Stimulated activated naive CD8-positive, alpha-beta T cell treated with anti-CD3 and anti-CD28 coated beads, Interleukin-15, amount 100 ng/mL, for 72 hours (primary cell): Measurements from ENCODE around the gene PGM5.
"Not testable (repeated sequence)": the region's sequence is repeated elsewhere in the genome, so short reads cannot be mapped to it uniquely, and the experiment has no call there.

ENCODE experiments used
- ATAC-seq: fragments of 150-1000 bp; cut with Tn5 transposase; 2 replicates; pipeline ENCODE4 v1.10.0; 2021; ENCODE audit warnings: mild to moderate bottlenecking, moderate library complexity
- DNase-seq, 2 donors: peaks; one replicate each; pipeline ENCODE4 v3.0.0; 2021 to 2022
- H3K27ac Mint-ChIP-seq, 2 donors: one replicate each; pipeline ENCODE4 v1.8.0; 2022; ENCODE audit warnings: mild to moderate bottlenecking in 2 of 2, mixed read lengths in 2 of 2, moderate library complexity in 2 of 2
- H3K27me3 Mint-ChIP-seq: one replicate; pipeline ENCODE4 v1.8.0; 2022; ENCODE audit warnings: mixed read lengths
- H3K4me1 Mint-ChIP-seq: one replicate; pipeline ENCODE4 v1.8.0; 2022; ENCODE audit warnings: mild to moderate bottlenecking, mixed read lengths
- H3K4me3 Mint-ChIP-seq, 2 donors: one replicate each; pipeline ENCODE4 v1.8.0; 2022; ENCODE audit warnings: mild to moderate bottlenecking in 2 of 2, mixed read lengths in 2 of 2, moderate library complexity in 1 of 2
- H3K9me3 Mint-ChIP-seq, 2 donors: one replicate each; pipeline ENCODE4 v1.8.0; 2022; ENCODE audit warnings: mixed read lengths in 2 of 2

The PGM5 gene

DNA sequence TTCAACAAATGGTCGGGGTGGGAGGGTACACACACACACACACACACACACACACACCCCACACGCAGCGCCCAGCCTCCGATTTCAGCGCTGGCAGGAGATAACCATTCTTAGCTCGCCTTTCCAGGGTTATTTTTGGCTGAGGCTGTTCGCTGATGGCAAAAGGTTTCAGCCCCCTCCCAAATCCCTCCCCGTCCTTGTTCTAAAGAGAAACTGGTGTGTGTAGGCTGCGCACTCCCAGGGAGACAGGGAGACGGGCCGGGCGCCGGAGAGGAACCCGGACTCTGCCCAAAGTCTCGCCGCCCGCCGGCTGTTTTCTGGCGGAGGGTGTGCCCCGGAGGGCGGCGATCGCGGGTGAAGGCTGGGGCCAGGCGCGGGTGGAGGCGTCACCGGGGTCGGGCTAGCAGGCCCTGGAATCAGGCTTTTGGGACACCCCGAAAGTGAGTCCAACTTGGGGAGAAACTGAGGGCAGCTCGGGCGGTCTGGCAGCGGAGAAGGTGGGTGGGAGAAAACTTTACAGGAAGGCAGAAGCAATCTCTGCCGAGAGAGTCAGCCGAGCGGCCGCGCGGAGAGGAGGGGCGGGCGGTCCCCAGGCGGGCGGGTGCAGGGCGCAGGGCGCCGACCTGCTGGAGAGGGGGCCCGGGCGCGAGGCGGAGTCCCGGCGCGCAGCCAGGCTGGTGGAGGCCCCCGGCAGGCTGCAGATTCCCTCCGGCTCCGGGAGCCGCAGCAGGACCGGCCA, at the start of gene PGM5:
Gene PGM5 (plus strand): TSS at position 232 of the 739 bp plus-strand sequence. CDS start 517 bp downstream, outside the sequence.
- peaks cover 37% of the 10 kb centered on the region for H3K27me3 Mint-ChIP-seq
- peak within 1 kb of the TSS; percentile 68 to 72 for H3K4me3 Mint-ChIP-seq
- ATAC-seq (peak; percentile 69), DNase-seq (peak in 1 of 2 donors; percentile 12)
- H3K4me1 Mint-ChIP-seq: peaks cover 17% of the 10 kb centered on the region
- H3K27ac Mint-ChIP-seq: peak within 1 kb of the TSS in 1 of 2 donors; percentile 44
- not testable (repeated sequence) for H3K9me3 Mint-ChIP-seq

DNA sequence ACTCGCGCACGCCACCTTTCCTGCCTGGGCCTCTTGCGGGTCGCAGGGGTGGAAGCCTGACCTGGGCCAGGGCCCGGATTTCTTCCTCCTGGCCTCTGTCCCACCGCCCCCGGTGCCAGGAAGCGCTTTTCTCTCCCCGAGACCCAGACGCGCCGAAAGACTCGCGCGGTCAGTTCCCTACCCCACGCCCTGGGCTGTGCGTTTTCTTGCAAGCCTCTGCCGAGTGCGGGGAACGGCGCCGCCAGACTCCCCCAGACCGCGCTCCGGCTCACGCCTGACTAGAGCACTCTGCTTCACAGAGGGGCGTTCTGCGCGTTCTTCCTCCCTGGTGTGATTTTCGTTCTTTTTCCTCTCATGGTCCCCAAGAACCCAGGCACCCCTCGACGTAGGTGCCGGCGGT, 49.3 kb upstream of the PGM5 start:
- not testable (repeated sequence) for H3K4me1 Mint-ChIP-seq, DNase-seq

DNA sequence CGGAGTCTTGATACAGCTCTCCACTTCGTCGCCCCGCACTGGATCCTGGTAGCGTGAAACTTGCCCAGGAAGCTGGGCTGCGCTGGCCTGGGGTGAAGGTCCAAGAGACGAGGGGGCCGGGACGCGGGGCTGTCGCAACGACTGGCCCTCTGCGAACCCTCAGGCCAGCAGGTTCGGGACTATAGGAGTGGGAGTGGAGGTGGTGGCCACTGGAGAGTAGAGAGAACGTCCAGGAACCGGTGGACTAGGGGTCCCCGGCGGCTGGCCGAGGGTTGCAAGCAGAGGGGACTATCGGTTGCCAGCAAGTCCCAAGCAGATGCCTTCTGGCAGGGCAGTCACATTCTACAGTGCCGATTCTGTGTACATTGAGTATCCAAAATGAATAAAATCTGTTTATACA, 48.8 kb upstream of the PGM5 start:
- H3K27ac Mint-ChIP-seq: not testable (repeated sequence)

More for the DNA sequence above, 49.3 kb upstream of the PGM5 start:
- not testable (repeated sequence) for H3K4me3 Mint-ChIP-seq, H3K9me3 Mint-ChIP-seq, H3K27me3 Mint-ChIP-seq, H3K27ac Mint-ChIP-seq
- ATAC-seq: peak; percentile 53

DNA sequence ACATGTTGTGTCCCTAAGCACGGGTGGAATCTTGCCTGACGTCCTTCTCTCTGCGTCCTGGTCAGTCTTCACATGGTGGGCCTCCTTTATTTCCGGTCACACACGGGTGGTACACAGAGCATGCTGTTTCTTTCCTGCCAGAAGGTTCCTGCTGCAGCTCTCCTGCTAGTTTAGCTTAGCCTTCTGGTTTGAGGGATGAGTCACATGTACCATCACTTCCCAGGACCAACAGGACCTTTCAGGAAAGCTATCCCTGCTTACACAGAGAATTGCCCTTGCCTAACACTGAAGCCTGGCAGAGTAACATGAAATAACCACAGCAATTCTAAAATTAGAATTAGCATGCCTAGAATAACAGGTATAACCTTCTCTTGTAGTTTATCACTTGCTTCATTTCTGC, 45.2 kb upstream of the PGM5 start:
- H3K4me1 Mint-ChIP-seq, H3K27me3 Mint-ChIP-seq, H3K27ac Mint-ChIP-seq, DNase-seq, H3K4me3 Mint-ChIP-seq, H3K9me3 Mint-ChIP-seq, ATAC-seq: not testable (repeated sequence)

More for the DNA sequence above, 48.8 kb upstream of the PGM5 start:
- H3K4me1 Mint-ChIP-seq, H3K9me3 Mint-ChIP-seq, H3K4me3 Mint-ChIP-seq, H3K27me3 Mint-ChIP-seq, DNase-seq: not testable (repeated sequence)
- ATAC-seq: peak; percentile 19

DNA sequence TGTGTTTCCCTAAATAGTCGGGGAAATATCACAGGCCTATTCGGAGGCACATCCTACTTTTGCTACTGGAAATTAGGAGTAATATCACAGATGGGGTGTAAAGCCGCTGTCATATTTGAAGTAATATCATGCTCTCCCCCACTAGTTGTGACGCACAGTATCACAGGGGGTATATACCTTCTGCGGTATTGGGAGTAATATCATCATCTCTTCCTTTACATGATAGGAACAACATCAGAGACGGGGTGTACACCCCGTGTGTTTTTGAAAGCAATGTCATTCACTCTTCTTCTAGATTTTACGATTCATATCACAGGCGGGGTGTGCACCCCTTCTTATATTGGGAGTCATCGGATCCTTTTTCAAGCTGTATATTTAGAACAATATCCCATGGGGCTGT, 38.2 kb upstream of the PGM5 start:
- peak; percentile 44 for ATAC-seq
- DNase-seq, H3K27me3 Mint-ChIP-seq, H3K9me3 Mint-ChIP-seq, H3K27ac Mint-ChIP-seq, H3K4me1 Mint-ChIP-seq, H3K4me3 Mint-ChIP-seq: not testable (repeated sequence)

DNA sequence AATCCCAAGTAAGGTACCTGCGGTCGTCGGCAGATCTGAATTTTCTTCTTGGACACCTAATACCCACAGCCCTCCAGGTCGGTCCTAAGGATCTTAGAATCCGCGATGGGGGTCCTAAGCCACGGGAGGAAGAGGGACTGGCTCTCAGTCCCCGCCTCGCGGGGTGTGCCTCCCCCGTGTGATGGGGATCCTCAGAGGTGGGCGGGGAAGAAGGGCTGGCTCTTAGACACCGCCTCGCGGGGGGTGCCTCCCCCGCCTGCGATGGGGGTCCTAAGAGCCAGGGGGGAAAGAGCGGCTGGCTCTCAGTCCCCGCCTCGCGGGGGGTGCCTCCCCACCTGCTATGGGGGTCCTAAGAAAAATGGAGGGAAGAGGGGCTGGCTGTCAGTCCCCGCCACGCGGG, 32.7 kb upstream of the PGM5 start:
- not testable (repeated sequence) for DNase-seq, H3K9me3 Mint-ChIP-seq, H3K4me3 Mint-ChIP-seq, H3K27ac Mint-ChIP-seq, H3K4me1 Mint-ChIP-seq, H3K27me3 Mint-ChIP-seq
- ATAC-seq: peak; percentile 33

DNA sequence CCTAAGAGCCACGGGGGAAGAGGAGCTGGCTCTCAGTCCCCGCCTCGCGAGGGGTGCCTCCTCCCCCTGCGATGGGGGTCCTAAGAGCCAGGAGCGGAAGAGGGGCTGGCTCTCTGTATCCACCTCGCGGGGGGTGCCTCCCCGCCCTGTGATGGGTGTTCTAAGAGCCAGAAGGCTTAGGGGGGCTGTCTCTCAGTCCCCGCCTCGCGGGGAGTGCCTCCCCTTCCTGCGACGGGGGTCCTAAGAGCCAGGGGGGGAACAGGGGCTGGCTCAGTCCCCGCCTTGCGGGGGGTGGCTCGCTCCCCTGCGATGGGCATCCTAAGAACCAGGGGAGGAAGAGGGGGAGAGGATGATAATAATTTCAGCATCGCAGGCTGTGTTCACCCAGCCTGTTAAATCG, 31.9 kb upstream of the PGM5 start:
- H3K4me3 Mint-ChIP-seq, H3K27ac Mint-ChIP-seq, H3K27me3 Mint-ChIP-seq, DNase-seq, H3K9me3 Mint-ChIP-seq, H3K4me1 Mint-ChIP-seq: not testable (repeated sequence)
- peak; percentile 43 for ATAC-seq

DNA sequence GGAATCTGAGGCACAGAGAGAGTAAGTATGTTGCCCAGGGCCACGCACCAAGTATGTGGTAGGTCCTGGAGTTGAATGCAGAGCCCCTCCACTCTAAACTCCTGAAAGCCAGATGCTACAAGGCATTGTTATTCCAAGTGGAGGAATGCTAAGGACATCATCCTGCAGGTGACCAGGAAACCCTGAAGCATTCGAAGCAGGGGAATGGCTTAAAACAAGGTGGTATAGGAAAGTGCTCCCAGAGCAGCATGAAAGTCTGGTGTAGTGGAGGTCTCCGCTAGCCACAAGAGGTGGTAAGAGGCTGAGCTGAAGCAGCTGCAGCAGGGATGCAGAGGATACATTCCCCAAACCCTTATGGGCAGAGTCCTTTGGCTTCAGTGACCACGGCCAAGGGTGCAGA, 27.3 kb upstream of the PGM5 start:
- ATAC-seq, H3K4me3 Mint-ChIP-seq, DNase-seq, H3K4me1 Mint-ChIP-seq, H3K9me3 Mint-ChIP-seq, H3K27me3 Mint-ChIP-seq, H3K27ac Mint-ChIP-seq: not testable (repeated sequence)

DNA sequence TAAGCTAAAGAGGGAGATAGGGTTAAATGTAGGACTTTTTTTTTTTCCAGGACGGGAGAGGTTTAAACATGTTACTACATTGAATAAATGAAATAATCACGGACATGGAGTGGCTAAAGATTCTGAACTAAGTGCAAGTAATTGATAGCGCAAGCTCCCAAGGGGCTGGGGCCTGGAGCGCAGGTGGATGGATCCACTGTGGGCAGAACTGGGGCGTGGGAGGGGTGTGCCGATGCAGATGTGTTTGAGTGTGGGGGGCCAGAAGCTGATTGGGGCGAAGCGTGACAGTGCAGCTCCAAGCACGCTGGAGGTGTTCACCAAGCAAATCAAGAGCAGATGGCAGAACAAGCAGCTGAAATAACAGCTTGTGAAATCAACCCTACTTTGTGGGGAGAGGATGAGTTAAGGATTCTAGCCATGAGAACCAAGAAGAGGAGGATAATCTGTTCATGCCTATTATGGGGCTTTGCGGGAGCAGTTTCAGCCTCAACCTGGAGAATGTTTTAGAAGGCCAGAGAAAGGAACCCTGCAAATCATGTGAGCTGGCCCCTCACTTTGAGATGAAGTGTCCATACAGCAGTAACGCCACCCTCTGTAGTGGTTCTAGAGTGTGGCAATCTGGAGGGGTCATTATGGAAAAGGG, 25.8 kb upstream of the PGM5 start:
- not testable (repeated sequence) for H3K4me1 Mint-ChIP-seq, ATAC-seq, H3K27me3 Mint-ChIP-seq, DNase-seq, H3K4me3 Mint-ChIP-seq, H3K9me3 Mint-ChIP-seq, H3K27ac Mint-ChIP-seq

DNA sequence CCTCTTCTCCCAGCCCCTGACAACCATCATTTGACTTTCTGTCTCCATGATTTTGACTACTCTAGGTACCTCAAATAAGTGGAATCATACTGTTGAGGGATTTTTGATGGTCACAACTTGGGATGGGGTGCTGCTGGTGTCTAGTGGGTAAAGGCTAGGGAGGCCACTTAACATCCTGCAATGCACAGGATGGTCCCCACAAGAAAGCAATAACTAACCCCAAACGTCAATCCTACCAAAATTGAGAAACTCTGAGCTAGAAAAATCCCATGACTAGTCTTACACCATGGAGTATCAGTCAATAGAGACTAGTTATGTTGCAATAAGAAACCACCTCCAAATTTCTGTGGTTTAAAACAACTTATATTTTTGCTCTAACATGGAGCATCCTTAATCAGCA, 24.3 kb upstream of the PGM5 start:
- H3K4me3 Mint-ChIP-seq, DNase-seq, H3K27me3 Mint-ChIP-seq, H3K9me3 Mint-ChIP-seq, H3K4me1 Mint-ChIP-seq, H3K27ac Mint-ChIP-seq: not testable (repeated sequence)
- peak; percentile 58 for ATAC-seq

DNA sequence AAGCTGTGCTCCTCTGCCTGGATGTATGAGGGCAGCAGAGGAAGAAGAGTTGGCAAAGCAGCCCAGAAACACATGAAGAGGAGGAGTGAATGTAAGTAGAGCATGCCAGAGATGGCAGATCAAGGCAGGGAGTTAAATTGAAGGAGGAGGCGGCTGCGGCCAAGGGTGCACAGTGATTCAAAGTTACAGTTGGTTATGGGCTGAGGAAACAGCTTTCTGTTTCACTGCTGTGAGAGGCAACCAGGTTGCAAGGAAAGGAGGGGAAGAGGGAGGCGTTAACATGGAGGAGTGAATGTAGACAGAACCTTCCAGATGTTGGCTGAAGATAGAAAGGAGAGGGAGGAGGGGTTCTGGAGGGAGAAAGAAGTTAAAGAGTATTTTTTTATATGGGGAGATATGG, 20.5 kb upstream of the PGM5 start:
- not testable (repeated sequence) for H3K4me1 Mint-ChIP-seq, H3K27me3 Mint-ChIP-seq, H3K4me3 Mint-ChIP-seq, H3K9me3 Mint-ChIP-seq, H3K27ac Mint-ChIP-seq, DNase-seq
- ATAC-seq: peak; percentile 74

DNA sequence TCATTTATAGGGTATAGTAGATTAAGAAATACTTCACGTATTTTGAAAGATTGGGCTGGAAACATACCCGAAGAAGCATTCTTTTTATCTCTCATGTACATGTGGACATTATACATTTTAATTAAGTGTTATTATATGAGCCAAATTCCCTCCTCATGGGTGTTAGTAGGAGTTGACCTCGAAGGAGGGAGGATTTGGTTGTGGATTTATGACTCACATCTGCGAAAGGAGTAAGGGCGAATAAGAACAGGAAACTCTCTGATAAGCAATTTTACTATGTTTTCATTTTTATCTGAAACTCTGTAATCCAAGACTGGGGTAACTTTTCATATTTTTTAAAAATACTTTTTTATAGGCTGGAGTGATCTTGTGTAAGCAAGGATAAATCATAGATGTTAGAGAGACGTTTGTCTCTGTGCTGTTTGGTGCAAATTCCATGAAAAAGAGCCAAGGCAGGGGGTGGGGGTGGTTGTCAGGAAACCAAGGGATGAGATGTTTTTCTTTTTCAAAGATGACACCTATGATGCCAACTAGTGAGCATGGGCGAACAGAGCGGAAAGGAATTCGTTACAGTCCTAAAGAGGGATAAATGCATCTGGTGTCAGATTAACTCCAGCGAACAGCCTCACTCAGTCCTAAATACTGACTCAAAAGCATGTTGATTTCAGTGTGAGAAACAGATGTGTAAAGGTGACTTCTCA, 19.6 kb upstream of the PGM5 start:
- H3K4me1 Mint-ChIP-seq: not testable (repeated sequence)

DNA sequence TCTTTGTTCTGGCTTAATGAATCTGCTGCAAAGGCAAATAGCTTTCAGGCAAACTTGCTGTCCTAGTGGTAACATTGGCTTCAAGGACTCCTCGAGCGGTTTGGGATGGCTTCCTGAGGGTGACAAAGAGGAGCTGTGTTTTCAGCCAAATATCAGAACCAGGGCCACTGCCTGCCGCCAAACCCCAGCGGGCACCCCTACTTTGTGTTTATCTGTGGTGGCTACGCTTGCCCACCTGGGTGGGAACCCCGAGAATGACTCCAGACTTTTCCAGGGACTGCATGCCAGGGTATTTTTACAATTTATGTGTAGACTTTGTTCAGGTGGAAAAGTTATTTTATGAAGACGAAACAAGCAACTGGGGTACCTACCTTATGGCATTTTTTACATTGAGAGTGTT, 18.4 kb upstream of the PGM5 start:
- not testable (repeated sequence) for H3K27me3 Mint-ChIP-seq, ATAC-seq, DNase-seq, H3K4me1 Mint-ChIP-seq, H3K9me3 Mint-ChIP-seq, H3K27ac Mint-ChIP-seq, H3K4me3 Mint-ChIP-seq

More for the DNA sequence above, 19.6 kb upstream of the PGM5 start:
- H3K27me3 Mint-ChIP-seq, ATAC-seq, H3K4me3 Mint-ChIP-seq, DNase-seq, H3K9me3 Mint-ChIP-seq, H3K27ac Mint-ChIP-seq: not testable (repeated sequence)

DNA sequence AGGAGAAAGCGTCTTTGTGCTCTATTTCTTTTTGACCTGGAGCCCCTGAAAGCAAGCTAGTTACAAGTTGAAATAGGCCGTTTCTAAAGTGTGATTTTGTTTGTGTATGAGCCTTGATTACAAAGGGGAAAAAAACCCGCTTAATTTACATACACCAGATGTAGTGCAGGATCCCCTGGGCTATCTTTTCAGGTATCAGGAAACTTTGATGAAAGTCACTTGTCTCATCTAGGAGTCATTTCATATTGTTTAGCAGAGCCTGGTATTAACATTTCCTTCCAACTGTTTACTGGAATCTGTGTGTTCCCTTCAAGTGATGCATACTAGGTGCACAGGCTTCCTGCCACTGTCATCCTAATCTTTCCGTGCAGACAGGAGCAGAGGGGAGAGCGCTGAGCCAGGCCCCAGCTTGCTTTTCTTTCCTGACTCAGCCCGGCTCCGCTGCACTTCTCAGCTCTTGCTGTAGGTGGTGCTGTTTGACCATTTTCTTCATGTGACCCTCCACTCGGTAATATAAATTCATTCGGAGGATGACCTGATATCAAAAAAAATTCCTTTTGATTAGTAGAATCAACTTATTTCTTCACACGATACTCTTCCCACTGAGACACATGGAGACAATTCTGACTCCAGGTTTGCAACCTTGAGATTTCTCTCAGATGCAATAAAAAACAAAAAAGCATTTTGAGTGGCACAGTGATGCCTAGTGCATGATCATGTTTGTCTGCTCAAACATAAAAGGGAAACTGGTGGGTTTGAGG, 14.0 kb upstream of the PGM5 start:
- not testable (repeated sequence) for H3K27me3 Mint-ChIP-seq, H3K9me3 Mint-ChIP-seq

DNA sequence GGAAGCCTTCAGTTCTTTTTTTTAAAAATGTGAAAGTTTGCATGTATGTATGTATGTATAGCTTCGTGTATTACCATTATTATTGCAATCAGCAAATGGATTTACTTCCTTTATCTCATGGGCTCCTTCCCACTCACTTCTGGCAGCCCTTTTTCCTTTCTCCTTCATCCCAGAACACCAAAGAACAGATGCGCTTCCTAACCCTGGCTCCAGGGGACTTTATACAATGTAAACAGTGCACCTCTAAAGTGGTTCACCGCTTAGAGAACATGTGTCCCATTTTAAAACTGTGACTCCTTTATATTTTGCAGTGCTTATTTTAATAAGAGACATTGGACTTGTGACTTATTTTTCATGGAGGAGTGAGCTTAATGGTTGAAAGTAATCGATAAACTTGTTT, 13.2 kb upstream of the PGM5 start:
- DNase-seq, ATAC-seq, H3K27ac Mint-ChIP-seq, H3K27me3 Mint-ChIP-seq, H3K4me1 Mint-ChIP-seq, H3K9me3 Mint-ChIP-seq, H3K4me3 Mint-ChIP-seq: not testable (repeated sequence)

More for the DNA sequence above, 14.0 kb upstream of the PGM5 start:
- DNase-seq, H3K4me3 Mint-ChIP-seq, H3K4me1 Mint-ChIP-seq, H3K27ac Mint-ChIP-seq: not testable (repeated sequence)
- ATAC-seq: peak; percentile 83
